Activated CD4-positive, CD25-positive, alpha-beta regulatory T cell treated with anti-CD3 and anti-CD28 coated beads, Interleukin-2, amount 50 U/mL, for 24 hours (primary cell): ENCODE data around the gene BMP5.
"Not testable (repeated sequence)": the region's sequence is repeated elsewhere in the genome, so short reads cannot be mapped to it uniquely, and the experiment has no call there.

Source experiments
- ATAC-seq, 2 donors: fragments of 150-1000 bp; cut with Tn5 transposase; one replicate each; pipeline ENCODE4 v1.10.0; 2021; ENCODE audit warnings: mild to moderate bottlenecking in 1 of 2, moderate library complexity in 1 of 2

Gene BMP5

DNA sequence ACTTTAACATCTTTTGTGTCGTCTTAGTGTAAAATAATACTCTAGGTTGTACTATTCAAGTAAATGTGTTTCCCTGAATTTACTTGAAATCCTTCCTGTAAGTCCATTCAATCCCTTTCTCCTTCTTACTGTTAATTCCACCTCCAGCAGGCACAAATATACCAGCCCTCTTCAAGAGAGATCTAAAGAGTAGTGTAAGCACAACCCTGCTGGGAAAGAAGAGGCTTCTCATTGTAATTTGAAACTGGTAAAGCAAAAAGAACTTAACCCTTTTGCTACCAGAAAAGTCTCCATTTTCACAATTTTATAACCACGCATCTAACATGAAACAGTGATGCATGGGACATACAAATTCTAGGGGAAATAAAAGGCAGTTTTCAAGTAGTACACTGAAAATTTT lies at the start of gene BMP5:
TSS of gene BMP5 (minus strand) at position 191 of the 400 bp plus-strand sequence. CDS start 725 bp downstream, outside the sequence.
- no peak for ATAC-seq

DNA sequence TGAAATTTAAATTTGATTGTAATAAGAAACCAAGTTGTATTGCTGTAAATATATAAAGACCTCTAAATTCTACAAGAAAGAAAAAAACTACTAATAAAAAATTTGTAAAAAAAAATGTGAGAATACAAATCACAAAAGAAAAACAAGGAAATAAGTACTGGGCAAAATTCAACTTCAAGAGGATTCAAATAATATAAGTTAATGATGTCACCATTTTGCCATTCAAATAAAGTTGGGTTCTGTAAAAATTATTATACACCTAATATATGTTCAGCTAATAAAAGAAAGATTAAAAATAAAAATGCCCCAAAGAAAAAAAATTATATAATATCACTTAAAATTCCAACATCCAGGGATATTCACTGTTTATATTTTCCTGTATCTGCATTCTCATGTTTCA lies 47.0 kb upstream of the BMP5 start:
- no peak for ATAC-seq

DNA sequence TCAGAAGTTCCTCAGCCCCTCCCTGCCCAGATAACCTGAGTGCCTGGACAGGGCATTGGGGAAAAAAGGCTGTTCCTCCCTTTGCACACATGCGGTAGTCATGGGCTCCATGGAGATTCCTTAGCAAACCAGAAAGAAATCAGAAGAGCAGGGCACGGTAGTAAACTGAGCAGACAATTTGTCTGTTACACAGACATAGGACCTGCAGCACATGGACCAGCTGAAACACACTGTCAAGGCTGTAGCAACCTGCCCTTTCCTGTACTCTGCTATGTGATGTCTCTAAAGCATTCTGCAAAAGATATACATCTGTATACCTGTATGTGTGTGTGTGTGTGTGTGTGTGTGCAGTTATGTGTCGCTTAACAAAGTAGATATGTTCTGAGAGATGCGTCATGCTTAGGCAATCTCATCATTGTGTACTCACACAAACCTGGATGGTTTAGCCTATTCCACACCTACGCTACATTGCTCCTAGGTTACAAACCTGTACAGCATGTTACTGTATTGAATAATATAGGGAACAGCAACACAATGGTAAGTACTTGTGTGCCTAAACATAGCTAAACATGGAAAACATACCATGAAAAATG lies 44.4 kb upstream of the BMP5 start:
- no peak for ATAC-seq

DNA sequence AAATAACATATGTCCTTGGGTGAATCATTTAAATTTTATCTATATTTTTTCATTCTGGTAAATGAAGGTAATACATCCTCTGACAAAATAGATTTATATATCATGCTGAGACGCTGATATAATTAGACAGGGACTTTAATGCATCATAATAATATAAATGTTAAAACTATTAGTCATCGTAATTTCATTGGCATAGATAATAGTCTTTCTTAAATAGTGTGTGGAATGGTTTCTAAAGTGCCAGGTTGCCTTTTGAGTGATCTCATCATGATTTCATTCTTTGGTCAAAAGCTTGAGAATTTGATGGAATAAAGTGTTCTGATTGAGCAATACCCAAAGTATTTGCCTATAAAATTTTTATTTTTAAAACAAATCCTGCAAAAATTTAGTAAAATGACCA lies 43.2 kb upstream of the BMP5 start:
- no peak for ATAC-seq

DNA sequence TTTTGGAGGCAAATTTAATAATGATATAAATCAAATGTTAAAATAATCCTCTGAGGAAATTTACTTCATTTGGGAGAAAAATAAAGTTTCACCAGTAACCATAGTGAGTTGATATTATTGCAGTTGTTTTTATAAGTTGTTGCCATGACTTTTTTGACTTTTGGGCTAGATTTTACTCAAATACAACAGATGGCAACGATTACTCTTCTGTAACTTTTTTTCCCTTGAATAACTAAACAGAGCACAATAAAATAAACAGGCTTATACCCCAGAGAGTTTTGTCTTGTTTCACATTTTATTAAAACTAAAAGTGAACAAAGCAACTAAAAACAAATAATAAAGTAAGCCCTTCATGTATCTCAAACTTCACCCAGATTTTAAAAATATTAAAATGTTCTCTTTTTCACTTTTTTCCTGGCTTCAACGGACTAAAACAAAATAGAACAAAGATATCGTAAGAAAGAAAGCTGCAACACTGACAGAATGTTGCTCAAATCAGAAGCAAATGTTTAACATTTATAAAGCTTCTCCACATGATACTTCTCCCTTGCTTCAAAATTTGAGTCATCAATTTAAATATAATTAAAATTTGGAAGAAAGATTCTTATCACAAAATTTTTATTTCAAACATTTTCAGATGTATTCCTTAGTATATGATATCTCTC lies 42.5 kb upstream of the BMP5 start:
- no peak for ATAC-seq

DNA sequence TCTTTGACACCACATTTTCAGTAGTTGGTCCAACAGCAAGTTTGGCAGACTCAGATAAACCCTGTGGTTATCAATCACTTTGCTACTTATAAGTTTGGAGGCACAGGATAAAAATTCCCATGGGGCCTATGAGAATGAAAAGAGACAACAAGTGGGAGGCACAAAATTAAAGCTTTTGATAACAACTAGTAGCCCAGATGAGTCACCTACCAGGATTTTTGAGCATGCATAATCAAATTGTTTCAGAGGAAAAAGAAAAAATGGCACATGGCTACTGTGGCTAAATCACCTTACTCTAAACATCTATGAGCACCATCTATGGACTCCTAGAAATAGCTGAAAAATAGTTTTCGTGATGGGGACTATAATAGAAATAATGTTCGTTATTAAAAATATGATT lies 40.8 kb upstream of the BMP5 start:
- no peak for ATAC-seq

DNA sequence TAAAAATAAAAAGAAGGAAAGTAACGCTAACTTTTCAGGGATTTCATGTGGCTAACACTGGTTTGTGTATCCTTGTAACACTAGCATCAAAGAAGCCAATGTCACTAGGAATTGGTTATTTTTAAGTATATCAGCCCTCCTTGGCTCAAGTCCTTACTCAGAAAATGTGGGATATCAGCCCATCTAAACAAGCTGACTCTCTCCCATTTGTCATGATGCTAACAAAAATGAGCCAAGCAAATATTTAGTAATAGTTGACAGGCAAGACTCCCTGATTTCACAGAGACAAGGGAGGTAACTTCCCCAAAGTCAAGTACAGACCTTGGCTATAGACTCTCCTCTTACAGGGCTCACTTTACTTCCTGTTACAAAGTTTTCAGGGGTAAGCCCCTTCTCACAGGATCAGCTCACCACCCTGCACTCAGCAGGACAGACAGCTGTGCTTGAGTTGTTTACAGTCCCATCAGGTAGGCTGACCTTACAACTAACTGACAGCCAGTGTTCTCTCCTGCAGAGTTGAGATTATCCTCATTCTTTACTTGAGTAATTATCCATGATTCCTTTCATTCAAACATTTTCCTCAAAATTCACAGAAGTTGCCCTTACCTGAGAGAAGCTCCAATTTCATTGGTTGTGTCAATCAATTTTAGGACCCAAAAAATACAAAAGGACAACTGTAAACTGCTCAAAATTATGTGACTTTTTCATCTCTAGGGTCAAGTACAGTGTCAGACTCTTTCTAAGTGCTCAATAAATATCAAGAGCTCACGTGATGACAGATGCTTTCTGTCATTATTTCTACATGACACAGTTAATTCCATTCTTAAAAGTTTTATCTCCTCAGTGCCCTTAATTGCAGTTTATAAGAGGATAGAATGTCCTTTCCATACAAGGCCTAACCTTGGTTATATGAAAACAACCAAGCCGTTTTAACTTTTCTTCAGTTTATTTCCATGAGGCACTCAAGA lies 38.1 kb upstream of the BMP5 start:
- ATAC-seq: no peak

DNA sequence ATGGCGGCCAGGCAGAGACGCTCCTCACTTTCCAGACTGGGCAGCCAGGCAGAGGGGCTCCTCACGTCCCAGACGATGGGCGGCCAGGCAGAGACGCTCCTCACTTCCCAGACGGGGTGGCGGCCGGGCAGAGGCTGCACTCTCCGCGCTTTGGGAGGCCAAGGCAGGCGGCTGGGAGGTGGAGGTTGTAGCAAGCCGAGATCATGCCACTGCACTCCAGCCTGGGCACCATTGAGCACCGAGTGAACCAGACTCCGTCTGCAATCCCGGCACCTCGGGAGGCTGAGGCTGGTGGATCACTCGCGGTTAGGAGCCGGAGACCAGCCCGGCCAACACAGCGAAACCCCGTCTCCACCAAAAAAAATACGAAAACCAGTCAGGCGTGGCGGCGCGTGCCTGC lies 35.1 kb upstream of the BMP5 start:
- ATAC-seq: not testable (repeated sequence)

DNA sequence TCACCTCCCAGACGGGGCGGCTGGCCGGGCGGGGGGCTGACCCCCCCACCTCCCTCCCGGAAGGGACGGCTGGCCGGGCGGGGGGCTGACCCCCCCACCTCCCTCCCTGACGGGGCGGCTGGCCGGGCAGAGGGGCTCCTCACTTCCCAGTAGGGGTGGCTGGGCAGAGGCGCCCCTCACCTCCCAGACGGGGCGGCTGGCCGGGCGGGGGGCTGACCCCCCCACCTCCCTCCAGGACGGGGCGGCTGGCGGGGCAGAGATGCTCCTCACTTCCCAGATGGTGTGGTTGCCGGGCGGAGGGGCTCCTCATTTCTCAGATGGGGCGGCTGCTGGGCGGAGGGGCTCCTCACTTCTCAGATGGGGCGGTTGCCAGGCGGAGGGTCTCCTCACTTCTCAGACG lies 34.5 kb upstream of the BMP5 start:
- ATAC-seq: not testable (repeated sequence)

DNA sequence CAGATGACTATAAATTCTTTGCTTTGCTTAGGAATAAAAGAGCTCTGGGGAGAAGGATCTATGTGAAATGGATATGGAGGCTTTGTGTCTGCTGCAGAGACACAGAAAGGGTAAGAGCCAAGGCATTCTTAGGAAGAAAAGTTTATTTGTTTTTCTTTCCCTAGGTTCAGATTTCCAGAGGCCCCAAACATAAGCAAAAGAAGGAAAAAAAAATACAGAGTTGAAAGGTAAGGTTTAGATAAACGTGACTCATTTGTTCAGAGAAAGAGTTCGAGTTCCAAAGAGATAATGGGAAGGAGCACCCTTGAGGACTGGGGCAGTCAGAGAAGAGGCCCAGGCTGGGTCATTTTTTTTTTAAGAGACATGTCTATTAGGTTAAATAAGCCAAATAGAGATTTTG lies 27.4 kb upstream of the BMP5 start:
- ATAC-seq: no peak

DNA sequence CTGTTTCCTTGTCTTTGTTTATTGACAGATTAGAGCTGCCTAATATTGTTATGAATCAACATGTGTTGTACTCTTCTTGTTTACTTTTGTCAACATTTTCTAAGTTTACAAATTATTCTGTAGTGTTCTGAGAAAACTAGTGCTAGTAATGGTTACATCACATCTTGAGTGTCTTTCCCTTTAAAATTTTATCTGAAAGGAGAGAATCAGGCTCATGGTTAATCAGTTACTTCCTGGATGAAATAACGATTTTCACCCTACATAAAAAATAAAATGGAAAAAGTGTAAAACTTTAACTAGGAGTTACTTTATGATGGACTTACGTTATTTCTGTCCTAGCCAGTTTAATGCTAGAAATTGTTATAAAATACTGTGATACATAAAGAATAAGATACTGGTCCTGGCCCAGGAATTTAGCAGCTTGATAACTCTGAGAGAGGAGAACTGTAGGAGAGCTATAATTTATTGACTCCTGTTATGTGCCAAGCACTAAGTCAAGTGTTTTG lies 26.4 kb upstream of the BMP5 start:
- ATAC-seq: no peak

DNA sequence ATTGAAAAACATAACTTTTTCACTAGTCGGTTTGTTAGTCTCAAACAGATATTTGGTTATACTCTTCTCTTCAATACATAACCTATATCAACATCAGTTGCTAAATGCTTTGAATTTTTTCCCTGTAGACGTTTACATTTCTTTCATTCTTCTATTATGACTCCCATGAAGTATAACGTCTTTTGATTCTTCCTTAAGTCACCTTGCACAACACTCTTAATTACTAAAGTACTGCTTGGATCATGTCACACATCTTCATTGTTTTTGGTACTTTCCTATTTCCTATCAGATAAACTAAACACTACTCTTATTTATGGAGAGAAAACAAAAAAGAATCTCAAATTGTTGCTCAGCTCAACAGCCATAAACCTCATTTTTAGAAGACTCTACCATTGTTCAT lies 23.0 kb upstream of the BMP5 start:
- no peak for ATAC-seq

DNA sequence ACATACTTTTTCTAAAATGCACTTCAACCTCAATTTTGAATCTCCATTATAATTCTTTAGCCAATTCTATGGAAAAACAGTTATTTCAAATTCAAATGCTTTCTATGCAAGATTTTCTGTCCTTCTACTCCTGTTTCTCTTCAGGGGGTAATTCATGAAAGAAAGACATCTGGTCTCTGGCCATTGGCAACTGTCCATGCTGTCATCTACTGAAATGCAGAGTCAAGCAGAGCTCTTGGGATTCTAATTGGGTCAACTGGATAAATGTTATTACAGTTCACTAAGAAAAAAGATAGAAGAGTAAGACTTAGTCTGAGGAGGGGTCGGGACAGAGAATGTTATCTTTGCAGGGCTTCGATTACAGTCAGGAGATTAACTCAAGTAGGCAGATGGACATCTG lies 22.0 kb upstream of the BMP5 start:
- ATAC-seq: no peak

DNA sequence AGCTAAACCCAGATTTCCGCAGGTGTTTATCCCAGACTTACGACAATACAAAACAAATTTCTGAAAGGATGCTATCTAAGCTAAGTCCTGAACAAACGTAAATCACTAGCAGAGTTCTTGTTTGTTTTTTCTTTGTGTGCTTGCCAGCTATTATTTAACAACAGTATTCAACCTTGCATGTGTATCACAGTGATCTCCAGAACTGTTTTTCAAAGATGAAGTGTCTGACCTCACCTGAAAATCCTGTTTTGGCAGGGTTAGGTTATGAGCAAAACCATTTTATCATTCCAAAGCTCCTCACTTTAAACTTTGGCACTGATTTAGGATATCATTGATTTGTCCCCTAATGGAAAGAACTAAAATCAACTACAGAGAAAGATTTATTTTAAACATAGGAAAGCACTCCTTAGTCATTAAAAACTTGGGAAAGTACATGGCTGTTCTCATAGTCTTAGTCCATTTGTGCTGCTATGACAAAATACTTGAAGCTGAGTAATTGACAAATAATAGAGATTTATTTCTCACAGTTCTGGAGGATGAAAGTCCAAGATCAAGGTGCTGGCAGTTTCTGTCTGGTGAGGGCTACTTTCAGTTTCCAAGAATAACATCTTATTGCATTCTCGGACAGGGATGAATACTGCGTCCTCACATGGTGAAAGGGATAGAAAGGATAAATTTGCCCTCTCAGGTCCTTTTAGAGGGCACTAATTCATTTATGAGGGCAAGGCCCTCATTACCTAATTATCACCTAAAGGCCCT lies 20.8 kb upstream of the BMP5 start:
- ATAC-seq: no peak

DNA sequence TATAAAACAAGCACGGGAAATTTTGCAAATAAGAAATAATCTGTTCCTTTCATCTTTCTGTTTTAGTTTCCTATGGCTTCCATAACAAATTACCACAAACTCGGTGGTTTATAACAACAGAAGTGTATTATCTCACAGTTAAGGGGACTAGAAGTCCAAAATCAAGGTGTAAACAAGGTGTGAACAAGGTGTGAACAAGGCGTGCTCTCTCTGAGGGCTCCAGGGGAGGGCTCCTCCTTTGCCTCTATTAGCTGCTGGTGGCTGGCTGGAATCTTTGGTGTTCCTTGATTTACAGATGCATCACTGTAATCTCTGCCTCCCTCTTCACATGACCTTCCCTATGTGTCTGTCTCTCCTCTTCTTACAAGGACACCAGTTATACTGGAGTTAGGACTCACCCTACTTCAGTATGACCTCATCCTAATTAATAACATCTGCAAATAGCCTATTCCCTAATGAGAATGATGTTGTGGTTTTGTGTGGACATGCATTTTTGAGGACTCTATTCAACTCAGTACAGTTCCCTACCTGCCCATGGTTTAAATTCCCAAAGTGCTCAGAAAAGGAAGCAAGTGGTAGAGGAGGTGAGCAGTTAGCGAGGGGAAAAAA lies 17.5 kb upstream of the BMP5 start:
- ATAC-seq: no peak

DNA sequence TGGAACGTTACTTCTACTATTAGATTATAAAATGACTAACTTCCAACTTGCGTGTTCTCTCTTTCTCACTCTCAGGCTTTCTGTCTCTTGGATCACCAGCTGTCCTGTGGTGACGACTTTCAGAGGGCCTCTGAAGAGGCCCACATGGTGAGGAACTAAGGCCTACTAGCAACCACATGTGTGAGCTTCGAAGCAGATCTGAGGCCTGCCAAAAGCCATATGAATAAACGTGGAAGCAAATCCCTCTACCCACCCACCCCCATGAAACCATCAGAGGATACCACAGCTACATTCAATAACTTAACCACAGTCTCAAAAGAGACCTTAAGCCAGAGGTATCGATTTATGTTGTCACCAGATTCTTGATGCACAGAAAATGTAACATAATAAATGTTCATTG lies 13.5 kb upstream of the BMP5 start:
- no peak for ATAC-seq

DNA sequence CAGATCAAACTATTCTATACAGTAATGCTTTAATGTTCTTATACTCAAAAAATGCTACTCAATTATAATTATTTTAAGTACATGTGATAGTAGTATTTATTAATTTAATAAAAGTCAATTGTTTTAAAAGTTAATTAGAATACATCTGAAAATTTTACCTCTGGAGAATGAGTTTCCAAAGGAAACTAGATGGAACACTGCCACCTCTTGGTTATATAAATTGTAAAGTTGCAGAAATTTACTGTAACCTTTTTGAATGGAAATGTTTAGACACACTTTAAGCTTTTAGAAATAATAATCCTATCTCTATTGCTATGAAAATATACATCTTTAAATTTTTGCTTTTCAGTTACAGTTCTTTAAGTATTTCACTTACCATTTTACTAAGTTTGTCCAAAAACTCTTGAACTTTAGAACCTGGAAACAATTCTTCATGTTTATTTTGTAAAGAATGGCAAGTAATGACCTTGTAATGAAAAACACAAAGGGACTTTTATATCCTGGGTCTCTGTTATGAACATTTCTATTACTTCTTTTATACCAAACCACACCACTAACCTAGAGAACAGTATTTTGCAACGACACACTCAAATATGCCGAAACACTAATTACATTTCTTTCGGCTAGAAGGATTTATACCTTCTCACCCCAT lies 10.9 kb upstream of the BMP5 start:
- ATAC-seq: no peak

DNA sequence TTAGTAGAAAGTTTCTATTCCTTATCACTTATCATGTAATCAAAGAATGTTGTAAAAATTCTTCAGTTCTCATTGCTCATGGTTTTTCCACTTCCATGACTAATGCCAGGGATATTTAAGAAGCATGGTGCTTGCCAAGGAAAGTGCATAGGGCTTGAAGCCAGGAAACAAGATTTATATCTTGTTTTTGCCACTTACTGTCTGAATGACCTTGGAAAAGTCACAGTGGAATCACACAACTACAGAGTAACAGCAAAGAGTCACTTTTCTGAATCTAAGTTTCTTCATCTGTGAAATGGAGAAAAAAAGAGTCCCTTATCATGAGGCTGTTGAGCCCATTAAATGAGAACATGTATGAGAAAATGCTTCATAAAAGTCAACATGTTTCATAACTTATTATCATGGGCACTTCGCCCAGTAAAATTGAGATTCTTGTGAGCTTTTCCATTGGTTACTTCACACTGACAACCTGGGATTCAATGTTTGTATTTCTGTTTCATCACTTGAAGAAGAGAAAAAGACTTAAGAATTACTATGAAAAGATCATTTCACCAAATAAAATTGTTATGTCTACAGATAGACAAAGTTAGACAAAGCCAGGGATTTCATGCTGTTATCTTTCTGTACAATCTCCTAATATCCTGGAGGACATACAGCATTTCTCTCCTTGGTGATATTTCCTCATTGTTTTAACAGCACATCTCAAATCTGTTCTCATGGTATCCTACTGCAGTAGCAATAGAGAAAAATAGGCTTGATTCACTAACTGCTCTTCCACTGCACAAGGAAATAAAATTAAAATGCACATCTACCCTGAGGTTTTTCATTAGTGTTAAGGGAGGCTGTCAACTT lies 7.6 kb upstream of the BMP5 start:
- no peak for ATAC-seq

DNA sequence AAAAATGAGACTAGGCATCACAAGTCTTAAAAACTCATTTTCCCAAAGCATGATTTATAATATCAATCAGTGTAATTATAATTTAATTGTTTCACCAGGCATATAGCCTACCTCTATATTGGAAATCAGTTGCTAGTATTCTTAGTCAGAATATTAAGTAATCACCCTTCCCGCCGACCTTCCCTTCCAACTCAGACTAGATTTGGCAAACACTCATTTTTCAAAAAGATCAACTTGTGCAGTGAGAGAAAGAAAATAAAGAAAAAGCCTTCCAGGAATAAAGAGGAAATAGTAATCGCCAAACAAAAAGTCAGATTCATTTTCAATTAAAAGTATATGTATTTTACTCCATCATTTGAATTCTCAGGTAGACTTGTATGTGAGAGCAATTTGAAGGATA lies 1.9 kb upstream of the BMP5 start:
- ATAC-seq: no peak

DNA sequence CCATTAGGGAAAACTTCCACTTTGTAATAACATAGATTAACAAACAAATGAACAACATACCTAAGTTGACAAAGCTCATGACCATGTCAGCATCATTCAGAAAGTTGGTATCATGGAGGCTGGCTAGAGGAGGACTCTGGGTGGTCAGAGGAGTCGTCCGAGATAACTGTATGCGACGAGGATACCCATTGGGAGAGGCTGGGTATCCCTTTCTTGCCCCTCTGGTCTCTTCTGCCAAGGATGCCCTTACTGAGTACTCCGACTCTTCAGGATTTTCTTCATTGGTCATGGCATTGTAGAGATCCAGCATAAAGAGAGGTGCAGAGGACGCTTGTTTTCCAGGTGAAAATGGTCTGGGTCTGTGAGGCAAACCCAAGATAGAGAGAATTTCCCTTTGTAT lies 1.1 kb downstream of the BMP5 start:
- no peak for ATAC-seq

DNA sequence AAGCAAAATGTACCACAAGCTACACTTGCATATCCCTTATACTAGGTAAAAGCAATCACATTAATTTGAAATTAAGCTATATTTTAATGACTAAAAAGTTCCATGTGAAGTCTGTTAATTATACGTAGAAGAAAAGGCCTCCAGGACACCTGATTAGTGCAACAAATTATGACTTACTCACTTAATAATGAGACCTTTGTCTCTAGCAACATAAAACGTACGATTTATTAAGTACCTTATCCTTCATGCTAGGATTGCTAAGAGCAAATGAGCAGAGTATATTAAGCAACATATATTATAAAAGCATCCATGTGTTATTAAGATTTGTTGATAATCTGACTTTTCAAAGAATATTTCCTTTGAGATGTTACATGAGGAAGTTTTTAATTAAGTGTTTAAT lies 2.5 kb downstream of the BMP5 start:
- no peak for ATAC-seq
